A549 (cell line): ENCODE results near the gene RPP25L. TPM values are rescaled to one million over a fixed set of nuclear protein-coding genes. Genes with fewer than 3 reads are reported as not detected.
A peak's percentile ranks its signal among the peaks of the same experiment; 100 is the strongest.

Experiments used
- ATAC-seq, 2 experiments: fragments of 200-7000 bp in 1 of 2; fragments of >200 bp in 1 of 2; cut with Nextera tagmentation in 1 of 2; cut with Tn5 transposase in 1 of 2; 3 replicates each; pipeline versions ENCODE4 v1.8.0 to v1.9.1; 2018 to 2020; ENCODE audit warnings: mild to moderate bottlenecking in 1 of 2, moderate library complexity in 1 of 2
- CTCF ChIA-PET: fragments of 300-600 bp; sonication (Branson Sonifier 250); formaldehyde crosslinking; extraction: SDS; loops from one replicate; lab custom pipeline; 2021; ENCODE audit warnings: antibody characterized with exemption, inconsistent platforms; lab: Yijun Ruan, JAX
- POLR2A ChIA-PET: fragments of 350-600 bp; formaldehyde crosslinking; extraction: SDS; loops from one replicate; lab custom pipeline; 2021; ENCODE audit warnings: antibody characterized with exemption, inconsistent platforms; lab: Yijun Ruan, JAX
- DNase-seq, 2 experiments: peaks; one replicate each; pipeline versions ENCODE4 v3.0.0 to v3.0.0-alpha.2; 2011 to 2016; ENCODE audit warnings: low read depth in 1 of 2, low spot score in 1 of 2
- FAIRE-seq: peaks from 2 replicates; lab custom pipeline; 2011; peaks lifted over from hg19 to GRCh38; lab: Jason Lieb, UNC
- H3K27ac ChIP-seq, 2 experiments: fragments of >200 bp; sonication (Bioruptor Twin); formaldehyde crosslinking; 3 replicates each; pipeline ENCODE4 v1.5.1; 2016 to 2017
- H3K4me1 ChIP-seq: fragments of >200 bp; sonication (Bioruptor Twin); formaldehyde crosslinking; 3 replicates; pipeline ENCODE4 v1.6.1; 2016
- H3K4me2 ChIP-seq: fragments of >200 bp; sonication (Bioruptor Twin); formaldehyde crosslinking; 3 replicates; pipeline ENCODE4 v1.6.1; 2016
- H3K4me3 ChIP-seq: fragments of >200 bp; sonication (Bioruptor Twin); formaldehyde crosslinking; 3 replicates; pipeline ENCODE4 v1.5.1; 2016
- H3K9me3 ChIP-seq: fragments of >200 bp; sonication (Bioruptor Twin); formaldehyde crosslinking; 3 replicates; pipeline ENCODE4 v1.6.1; 2016
- CBX2 ChIP-seq: fragments of 200-600 bp; sonication (generic); IDR thresholded peaks from 2 replicates; pipeline ENCODE4 v1.6.1; 2016; ENCODE audit warnings: low read depth, mild to moderate bottlenecking, borderline replicate concordance
- EP300 ChIP-seq, 2 experiments: fragments of >200 bp; sonication (Bioruptor Twin); formaldehyde crosslinking; IDR thresholded peaks; 2 replicates in 1 of 2; 3 replicates in 1 of 2; pipeline ENCODE4 v1.6.1; 2016 to 2017
- ESRRA ChIP-seq: fragments of 150-350 bp; IDR thresholded peaks from 2 replicates; pipeline ENCODE4 v1.6.1; 2014; ENCODE audit warnings: mild to moderate bottlenecking, low read length, borderline replicate concordance
- FOSB ChIP-seq: fragments of 250-450 bp; sonication (Bioruptor Pico); IDR thresholded peaks from 2 replicates; pipeline ENCODE4 v1.5.0; 2020; ENCODE audit warnings: mild to moderate bottlenecking, moderate library complexity
- HOXA7 ChIP-seq: fragments of 250-450 bp; sonication (Bioruptor Pico); IDR thresholded peaks from 2 replicates; pipeline ENCODE4 v1.5.0; 2020; ENCODE audit warnings: mild to moderate bottlenecking, moderate library complexity
- HOXB13 ChIP-seq: fragments of 250-450 bp; sonication (Bioruptor Pico); IDR thresholded peaks from 2 replicates; pipeline ENCODE4 v1.5.0; 2020; ENCODE audit warnings: low read depth, mild to moderate bottlenecking, moderate library complexity
- JUNB ChIP-seq: fragments of >200 bp; sonication (Bioruptor Twin); formaldehyde crosslinking; IDR thresholded peaks from 2 replicates; pipeline ENCODE4 v1.6.1; 2016
- KDM5A ChIP-seq: fragments of 200-600 bp; sonication (generic); IDR thresholded peaks from 2 replicates; pipeline ENCODE4 v1.6.1; 2016; ENCODE audit warnings: antibody characterized with exemption, mild to moderate bottlenecking
- MAFK ChIP-seq: fragments of 450-650 bp; IDR thresholded peaks from 2 replicates; pipeline ENCODE4 v1.6.1; 2014; ENCODE audit not compliant: partially characterized antibody
- MYC ChIP-seq: IDR thresholded peaks from 2 replicates; pipeline ENCODE4 v1.6.1; 2012; ENCODE audit warnings: mild to moderate bottlenecking, inconsistent platforms, low read length, improper control_type of control experiment, borderline replicate concordance
- NFE2L2 ChIP-seq: fragments of 150-350 bp; conservative IDR thresholded peaks from 2 replicates; pipeline ENCODE4 v1.6.1; 2014; ENCODE audit warnings: low read length
- NR3C1 ChIP-seq: fragments of >200 bp; sonication (Bioruptor Twin); formaldehyde crosslinking; IDR thresholded peaks from 3 replicates; pipeline ENCODE4 v1.6.1; 2017
- PHF8 ChIP-seq: fragments of 200-600 bp; sonication (generic); IDR thresholded peaks from 2 replicates; pipeline ENCODE4 v1.6.1; 2016; ENCODE audit warnings: low read depth, mild to moderate bottlenecking, antibody characterized with exemption, moderate library complexity, borderline replicate concordance
- SREBF2 ChIP-seq: fragments of 450-650 bp; IDR thresholded peaks from 2 replicates; pipeline ENCODE4 v1.6.1; 2014; ENCODE audit warnings: mild to moderate bottlenecking, moderate library complexity
- ZFP36 ChIP-seq: fragments of 450-650 bp; IDR thresholded peaks from 2 replicates; pipeline ENCODE4 v1.6.1; 2014; ENCODE audit warnings: borderline replicate concordance; ENCODE audit not compliant: partially characterized antibody
- ZSCAN20 ChIP-seq: fragments of 250-450 bp; sonication (Bioruptor Pico); IDR thresholded peaks from 2 replicates; pipeline ENCODE4 v1.8.0; 2022; ENCODE audit warnings: mild to moderate bottlenecking, moderate library complexity
- WGBS: methylation state at CpG from one replicate; pipeline ENCODE4 v1.1.6; 2017; ENCODE audit errors: missing lambda C conversion rate; 5-methylcytosine and 5-hydroxymethylcytosine counted together
- polyA plus RNA-seq, 4 experiments: library from polyadenylated mRNA; depleted of rRNA in 3 of 4; stranded (reverse); fragments of >200 nt; fragmentation: RNase III in 1 of 4; extraction: RNeasy Plus Mini Kit Qiagen cat#74134 plus additional on column Dnase treatment in 1 of 4; gene quantifications; 2 replicates in 3 of 4; 3 replicates in 1 of 4; pipeline ENCODE4 v1.2.3, GENCODE V29; 2011 to 2017
- TF ChIP-seq, protein P1 (sequence below): fragments of 250-450 bp; sonication (Bioruptor Pico); IDR thresholded peaks from 2 replicates; pipeline ENCODE4 v1.5.0; 2021; ENCODE audit warnings: mild to moderate bottlenecking, moderate library complexity, borderline replicate concordance
- TF ChIP-seq, protein P2 (sequence below): fragments of 450-650 bp; IDR thresholded peaks from 2 replicates; pipeline ENCODE4 v1.6.1; 2014; ENCODE audit warnings: antibody characterized with exemption
- TF ChIP-seq, protein P3 (sequence below): IDR thresholded peaks from 2 replicates; pipeline ENCODE4 v1.6.1; 2012
- TF ChIP-seq, protein P4 (sequence below): IDR thresholded peaks from 2 replicates; pipeline ENCODE4 v1.6.1; 2012; ENCODE audit warnings: low read depth, borderline replicate concordance
- TF ChIP-seq, protein P5 (sequence below): IDR thresholded peaks from 2 replicates; pipeline ENCODE4 v1.6.1; 2012
- TF ChIP-seq, protein P6 (sequence below): fragments of 200-600 bp; sonication (generic); IDR thresholded peaks from 2 replicates; pipeline ENCODE4 v1.6.1; 2016; ENCODE audit warnings: antibody characterized with exemption, mild to moderate bottlenecking, moderate library complexity

RPP25L gene
- polyA plus RNA-seq, 2 of the 4 experiments (the other 2 are of a cell fraction) = 40.8 to 41.7 TPM

DNA sequence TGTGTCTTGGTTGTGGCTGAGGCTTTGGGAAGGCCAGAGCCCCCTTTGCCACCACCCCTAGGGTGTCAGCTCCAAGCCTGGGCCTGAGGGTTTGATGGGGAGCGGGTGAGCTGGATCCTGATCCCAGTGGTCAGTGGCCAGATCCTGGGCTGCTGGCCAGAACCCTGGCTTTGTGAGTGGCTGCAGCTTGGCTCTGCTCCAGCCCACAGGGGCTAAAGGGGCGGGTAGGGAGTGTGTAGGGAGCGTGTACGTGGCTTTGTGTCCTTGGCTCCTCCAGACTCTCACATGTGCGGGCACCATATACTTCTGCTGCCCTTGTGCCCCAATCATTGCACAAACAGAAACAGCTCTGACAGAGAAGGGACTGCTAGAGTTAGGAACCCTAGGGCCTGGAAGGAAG, 38.9 kb upstream of the RPP25L start (continued):
- TF ChIP-seq, protein P1, sequence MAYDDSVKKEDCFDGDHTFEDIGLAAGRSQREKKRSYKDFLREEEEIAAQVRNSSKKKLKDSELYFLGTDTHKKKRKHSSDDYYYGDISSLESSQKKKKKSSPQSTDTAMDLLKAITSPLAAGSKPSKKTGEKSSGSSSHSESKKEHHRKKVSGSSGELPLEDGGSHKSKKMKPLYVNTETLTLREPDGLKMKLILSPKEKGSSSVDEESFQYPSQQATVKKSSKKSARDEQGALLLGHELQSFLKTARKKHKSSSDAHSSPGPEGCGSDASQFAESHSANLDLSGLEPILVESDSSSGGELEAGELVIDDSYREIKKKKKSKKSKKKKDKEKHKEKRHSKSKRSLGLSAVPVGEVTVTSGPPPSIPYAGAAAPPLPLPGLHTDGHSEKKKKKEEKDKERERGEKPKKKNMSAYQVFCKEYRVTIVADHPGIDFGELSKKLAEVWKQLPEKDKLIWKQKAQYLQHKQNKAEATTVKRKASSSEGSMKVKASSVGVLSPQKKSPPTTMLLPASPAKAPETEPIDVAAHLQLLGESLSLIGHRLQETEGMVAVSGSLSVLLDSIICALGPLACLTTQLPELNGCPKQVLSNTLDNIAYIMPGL = no peak
- TF ChIP-seq NFE2L2 (no peak), JUNB (no peak), HOXB13 (CRISPR knock-in tag) (no peak)

DNA sequence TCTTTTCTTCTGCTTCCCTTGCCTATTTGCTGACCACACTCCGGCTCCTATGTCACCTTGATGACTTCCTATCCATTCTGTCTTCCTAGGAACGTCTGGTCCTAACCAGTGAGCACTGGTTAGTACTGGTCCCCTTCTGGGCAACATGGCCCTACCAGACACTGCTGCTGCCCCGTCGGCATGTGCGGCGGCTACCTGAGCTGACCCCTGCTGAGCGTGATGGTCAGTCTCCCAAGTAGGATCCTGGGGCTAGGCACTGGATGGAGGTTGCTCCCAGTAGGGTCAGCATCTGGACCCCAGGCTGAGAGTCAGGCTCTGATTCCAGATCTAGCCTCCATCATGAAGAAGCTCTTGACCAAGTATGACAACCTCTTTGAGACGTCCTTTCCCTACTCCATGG, 36.8 kb upstream of the RPP25L start:
- WGBS = 90% methylated on average over 8 of the region's 8 CpGs
- no peak for ATAC-seq
- TF ChIP-seq KDM5A (no peak), NFE2L2 (no peak), FOSB (CRISPR knock-in tag) (no peak), ZFP36 (no peak), MYC (no peak), HOXA7 (CRISPR knock-in tag) (no peak), ESRRA (no peak), CBX2 (no peak), MAFK (no peak), EP300 (IDR thresholded peaks at IDR 0.05) (no peak)
- TF ChIP-seq, protein P2, sequence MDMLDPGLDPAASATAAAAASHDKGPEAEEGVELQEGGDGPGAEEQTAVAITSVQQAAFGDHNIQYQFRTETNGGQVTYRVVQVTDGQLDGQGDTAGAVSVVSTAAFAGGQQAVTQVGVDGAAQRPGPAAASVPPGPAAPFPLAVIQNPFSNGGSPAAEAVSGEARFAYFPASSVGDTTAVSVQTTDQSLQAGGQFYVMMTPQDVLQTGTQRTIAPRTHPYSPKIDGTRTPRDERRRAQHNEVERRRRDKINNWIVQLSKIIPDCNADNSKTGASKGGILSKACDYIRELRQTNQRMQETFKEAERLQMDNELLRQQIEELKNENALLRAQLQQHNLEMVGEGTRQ = no peak
- TF ChIP-seq, protein P3, sequence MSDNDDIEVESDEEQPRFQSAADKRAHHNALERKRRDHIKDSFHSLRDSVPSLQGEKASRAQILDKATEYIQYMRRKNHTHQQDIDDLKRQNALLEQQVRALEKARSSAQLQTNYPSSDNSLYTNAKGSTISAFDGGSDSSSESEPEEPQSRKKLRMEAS = no peak
- TF ChIP-seq, protein P4, sequence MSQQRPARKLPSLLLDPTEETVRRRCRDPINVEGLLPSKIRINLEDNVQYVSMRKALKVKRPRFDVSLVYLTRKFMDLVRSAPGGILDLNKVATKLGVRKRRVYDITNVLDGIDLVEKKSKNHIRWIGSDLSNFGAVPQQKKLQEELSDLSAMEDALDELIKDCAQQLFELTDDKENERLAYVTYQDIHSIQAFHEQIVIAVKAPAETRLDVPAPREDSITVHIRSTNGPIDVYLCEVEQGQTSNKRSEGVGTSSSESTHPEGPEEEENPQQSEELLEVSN = no peak
- TF ChIP-seq, protein P5, sequence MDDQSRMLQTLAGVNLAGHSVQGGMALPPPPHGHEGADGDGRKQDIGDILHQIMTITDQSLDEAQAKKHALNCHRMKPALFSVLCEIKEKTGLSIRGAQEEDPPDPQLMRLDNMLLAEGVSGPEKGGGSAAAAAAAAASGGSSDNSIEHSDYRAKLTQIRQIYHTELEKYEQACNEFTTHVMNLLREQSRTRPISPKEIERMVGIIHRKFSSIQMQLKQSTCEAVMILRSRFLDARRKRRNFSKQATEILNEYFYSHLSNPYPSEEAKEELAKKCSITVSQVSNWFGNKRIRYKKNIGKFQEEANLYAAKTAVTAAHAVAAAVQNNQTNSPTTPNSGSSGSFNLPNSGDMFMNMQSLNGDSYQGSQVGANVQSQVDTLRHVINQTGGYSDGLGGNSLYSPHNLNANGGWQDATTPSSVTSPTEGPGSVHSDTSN = no peak
- H3K4me3 ChIP-seq = no peak overlapping the region
- H3K27ac ChIP-seq = no peak overlapping the region
- no peaks in the 10 kb centered on the region for H3K9me3 ChIP-seq
- no peak for DNase-seq
- no peak overlapping the region for H3K4me2 ChIP-seq
- ChIA-PET CTCF (interaction anchor here (2.6 to 22.6 kb wide), 3 partner anchors 12 to 54 kb away, joined by 14 to 288 read pairs (median 107); partner anchors contain the start of genes CCL27 and SIGMAR1), POLR2A (interaction anchor here (0.6 kb wide), 1 partner anchor 528 kb away, joined by 4 read pairs; no protein-coding TSS in a partner anchor)
- H3K4me1 ChIP-seq = peaks cover 40% of the 10 kb centered on the region
- no peak for FAIRE-seq

DNA sequence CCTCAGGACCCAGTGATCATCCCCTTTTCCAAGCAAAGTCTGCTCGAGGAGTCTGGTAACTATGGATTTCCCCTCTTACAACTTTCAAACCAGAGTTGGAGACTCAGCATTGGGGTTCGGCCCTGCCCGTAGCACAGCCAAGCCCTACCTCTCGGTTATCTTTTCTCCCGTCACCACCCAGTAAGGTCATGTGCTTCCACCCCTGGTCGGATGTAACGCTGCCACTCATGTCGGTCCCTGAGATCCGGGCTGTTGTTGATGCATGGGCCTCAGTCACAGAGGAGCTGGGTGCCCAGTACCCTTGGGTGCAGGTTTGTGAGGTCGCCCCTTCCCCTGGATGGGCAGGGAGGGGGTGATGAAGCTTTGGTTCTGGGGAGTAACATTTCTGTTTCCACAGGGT, 35.8 kb upstream of the RPP25L start:
- Histone ChIP-seq H3K4me1 (peaks cover 36% of the 10 kb centered on the region), H3K4me3 (peak overlapping the region; percentile 60), H3K27ac (peak overlapping the region in 1 of 2 experiments; percentile 94; a peak in 2 of 6 replicates), H3K4me2 (peak overlapping the region; percentile 94), H3K9me3 (no peaks in the 10 kb centered on the region)
- ChIA-PET CTCF (interaction anchor here (0.6 to 22.6 kb wide), 7 partner anchors 11 to 946 kb away, joined by 3 to 288 read pairs (median 7); partner anchors contain the start of genes CCL27, RPP25L and SIGMAR1), POLR2A (interaction anchor here (2.0 kb wide), 1 partner anchor 10 kb away, joined by 17 read pairs; the partner anchor contains the start of gene SIGMAR1)
- no peak for FAIRE-seq
- no peak for DNase-seq
- ATAC-seq = no peak
- WGBS = 92% methylated on average over 10 of the region's 10 CpGs
- TF ChIP-seq MYC = no peak
- TF ChIP-seq ZSCAN20 (CRISPR knock-in tag) = no peak
- no peak for TF ChIP-seq PHF8
- no peak for TF ChIP-seq HOXB13 (CRISPR knock-in tag)
- TF ChIP-seq, protein P1 = no peak
- no peak for TF ChIP-seq SREBF2
- TF ChIP-seq, protein P3 = no peak
- TF ChIP-seq, protein P5 = no peak
- TF ChIP-seq NR3C1 = no peak
- TF ChIP-seq, protein P6, sequence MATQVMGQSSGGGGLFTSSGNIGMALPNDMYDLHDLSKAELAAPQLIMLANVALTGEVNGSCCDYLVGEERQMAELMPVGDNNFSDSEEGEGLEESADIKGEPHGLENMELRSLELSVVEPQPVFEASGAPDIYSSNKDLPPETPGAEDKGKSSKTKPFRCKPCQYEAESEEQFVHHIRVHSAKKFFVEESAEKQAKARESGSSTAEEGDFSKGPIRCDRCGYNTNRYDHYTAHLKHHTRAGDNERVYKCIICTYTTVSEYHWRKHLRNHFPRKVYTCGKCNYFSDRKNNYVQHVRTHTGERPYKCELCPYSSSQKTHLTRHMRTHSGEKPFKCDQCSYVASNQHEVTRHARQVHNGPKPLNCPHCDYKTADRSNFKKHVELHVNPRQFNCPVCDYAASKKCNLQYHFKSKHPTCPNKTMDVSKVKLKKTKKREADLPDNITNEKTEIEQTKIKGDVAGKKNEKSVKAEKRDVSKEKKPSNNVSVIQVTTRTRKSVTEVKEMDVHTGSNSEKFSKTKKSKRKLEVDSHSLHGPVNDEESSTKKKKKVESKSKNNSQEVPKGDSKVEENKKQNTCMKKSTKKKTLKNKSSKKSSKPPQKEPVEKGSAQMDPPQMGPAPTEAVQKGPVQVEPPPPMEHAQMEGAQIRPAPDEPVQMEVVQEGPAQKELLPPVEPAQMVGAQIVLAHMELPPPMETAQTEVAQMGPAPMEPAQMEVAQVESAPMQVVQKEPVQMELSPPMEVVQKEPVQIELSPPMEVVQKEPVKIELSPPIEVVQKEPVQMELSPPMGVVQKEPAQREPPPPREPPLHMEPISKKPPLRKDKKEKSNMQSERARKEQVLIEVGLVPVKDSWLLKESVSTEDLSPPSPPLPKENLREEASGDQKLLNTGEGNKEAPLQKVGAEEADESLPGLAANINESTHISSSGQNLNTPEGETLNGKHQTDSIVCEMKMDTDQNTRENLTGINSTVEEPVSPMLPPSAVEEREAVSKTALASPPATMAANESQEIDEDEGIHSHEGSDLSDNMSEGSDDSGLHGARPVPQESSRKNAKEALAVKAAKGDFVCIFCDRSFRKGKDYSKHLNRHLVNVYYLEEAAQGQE = no peak
